Activated CD4-positive, alpha-beta T cell treated with anti-CD3 and anti-CD28 coated beads for 36 hours (primary cell): Measurements from ENCODE around the gene BTC. TPM values are rescaled to one million over a fixed set of nuclear protein-coding genes. Genes with fewer than 3 reads are reported as not detected.
"Not testable (repeated sequence)": the region's sequence is repeated elsewhere in the genome, so short reads cannot be mapped to it uniquely, and the experiment has no call there.

Experiments used
- ATAC-seq: fragments of 200-7000 bp; cut with Tn5 transposase; one replicate; pipeline ENCODE4 v1.10.0; 2021; ENCODE audit warnings: mild to moderate bottlenecking, moderate library complexity
- CTCF ChIA-PET: fragments of 350-600 bp; sonication (Branson Sonifier 250); formaldehyde crosslinking; loops from one replicate; lab custom pipeline; 2021; ENCODE audit warnings: antibody characterized with exemption; lab: Charles Lee
- POLR2A ChIA-PET: fragments of 350-600 bp; sonication (Branson Sonifier 250); formaldehyde crosslinking; loops from one replicate; lab custom pipeline; 2021; ENCODE audit warnings: antibody characterized with exemption, inconsistent platforms; lab: Charles Lee
- DNase-seq: peaks from one replicate; pipeline ENCODE4 v3.0.0-alpha.2; 2020
- H3K27ac Mint-ChIP-seq: one replicate; pipeline ENCODE4 v1.8.0; 2021; ENCODE audit warnings: mixed read lengths
- H3K27me3 Mint-ChIP-seq: one replicate; pipeline ENCODE4 v1.8.0; 2021; ENCODE audit warnings: mixed read lengths
- H3K36me3 Mint-ChIP-seq: one replicate; pipeline ENCODE4 v1.8.0; 2021; ENCODE audit warnings: low read depth, mixed read lengths
- H3K4me1 Mint-ChIP-seq: one replicate; pipeline ENCODE4 v1.8.0; 2021; ENCODE audit warnings: mixed read lengths
- H3K4me3 Mint-ChIP-seq: one replicate; pipeline ENCODE4 v1.8.0; 2021; ENCODE audit warnings: mild to moderate bottlenecking, moderate library complexity, mixed read lengths
- H3K9me3 Mint-ChIP-seq: one replicate; pipeline ENCODE4 v1.8.0; 2021; ENCODE audit warnings: low read depth, mixed read lengths
- intact Hi-C, 2 experiments: fragments of 100-400 bp; cut with DNase I in 1 of 2; cut with micrococcal nuclease in 1 of 2; formaldehyde crosslinking; loops; one replicate each; pipeline versions ENCODE4 v1.14.2 to v1.15.1; 2022 to 2024; cut with DNase I, micrococcal nuclease
- total RNA-seq, 2 experiments: library from RNA; stranded (reverse); gene quantifications; one replicate each; pipeline ENCODE4 v1.2.3, GENCODE V29; 2021

Gene BTC, protein sequence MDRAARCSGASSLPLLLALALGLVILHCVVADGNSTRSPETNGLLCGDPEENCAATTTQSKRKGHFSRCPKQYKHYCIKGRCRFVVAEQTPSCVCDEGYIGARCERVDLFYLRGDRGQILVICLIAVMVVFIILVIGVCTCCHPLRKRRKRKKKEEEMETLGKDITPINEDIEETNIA
- not detected for total RNA-seq

DNA sequence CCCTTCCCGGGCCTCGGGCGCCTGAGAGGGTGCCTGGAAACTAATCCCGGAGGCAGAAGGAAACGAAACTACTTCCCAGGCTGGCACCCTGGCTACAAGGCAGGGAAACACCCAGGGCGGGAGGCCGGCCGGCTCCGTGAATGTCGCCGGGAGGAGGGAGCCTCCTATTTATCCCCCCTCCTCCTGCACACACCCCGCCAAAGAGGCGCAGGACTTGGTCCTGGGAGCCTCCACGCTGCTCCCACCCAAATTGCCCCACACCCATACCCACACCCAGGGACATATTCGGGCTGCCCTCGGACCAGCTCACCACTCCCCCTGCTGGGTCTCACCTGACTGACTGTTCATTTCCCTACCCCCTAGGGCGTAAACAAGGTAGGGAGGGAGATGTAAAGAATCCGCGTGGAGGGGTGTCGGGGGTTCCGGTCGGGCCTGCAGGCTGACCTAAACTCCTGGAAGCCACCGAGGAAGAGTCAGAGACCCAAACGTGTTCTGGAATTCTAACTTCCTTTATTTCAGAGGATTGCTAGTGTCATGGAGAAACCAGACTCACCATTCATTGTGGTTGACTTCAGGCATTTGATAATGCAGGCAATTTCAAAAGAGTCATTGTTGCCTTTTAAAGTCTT is at the start of gene BTC:
Gene BTC (minus strand): TSS at position 142 of the 629 bp plus-strand sequence. CDS start 198 bp downstream, outside the sequence.
- Mint-ChIP-seq H3K9me3 (no peaks in the 10 kb centered on the region), H3K27me3 (peaks cover 50% of the 10 kb centered on the region), H3K4me3 (no peak within 1 kb of the TSS), H3K4me1 (peaks cover 7% of the 10 kb centered on the region), H3K36me3 (no peaks in the 10 kb centered on the region), H3K27ac (no peak within 1 kb of the TSS)
- peak; percentile 17 for DNase-seq
- CTCF ChIA-PET: interaction anchor here (0.7 kb wide), 1 partner anchor 551 kb away, joined by 3 read pairs; no protein-coding TSS in a partner anchor
- peak; percentile 23 for ATAC-seq
- intact Hi-C loops: no loop called here
- POLR2A ChIA-PET: no interaction called here

DNA sequence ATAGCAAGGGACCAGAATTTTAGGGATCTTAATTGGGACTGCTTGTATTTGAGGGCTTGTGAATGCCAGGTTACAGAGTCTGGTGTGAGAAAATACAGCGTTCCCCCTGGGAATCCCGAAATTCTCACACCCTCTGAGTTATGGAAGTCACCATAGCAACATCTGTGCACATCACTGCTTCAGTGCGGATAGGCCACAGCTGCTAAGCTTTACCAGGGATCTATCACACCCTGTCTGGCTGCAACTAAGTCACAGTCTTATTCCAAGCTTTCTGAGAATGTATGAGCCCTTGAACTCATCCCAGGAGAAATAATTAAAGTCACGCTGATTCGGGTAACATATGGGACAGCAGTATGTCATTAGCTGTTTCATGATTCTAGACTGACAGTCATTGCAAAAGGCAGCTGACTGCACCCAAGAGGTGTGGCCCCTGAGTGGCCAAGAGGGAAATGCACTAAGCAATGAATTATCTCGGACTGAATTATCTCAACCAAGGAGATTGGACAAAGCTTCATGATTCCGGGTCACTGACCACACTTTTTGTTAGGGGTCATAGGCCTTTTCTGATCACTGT is 46.7 kb upstream of the BTC start:
- intact Hi-C loops: no loop called here
- Mint-ChIP-seq H3K4me3 (no peak overlapping the region), H3K27me3 (peaks cover 11% of the 10 kb centered on the region), H3K27ac (no peak overlapping the region), H3K9me3 (no peaks in the 10 kb centered on the region), H3K36me3 (no peaks in the 10 kb centered on the region), H3K4me1 (no peaks in the 10 kb centered on the region)
- DNase-seq: no peak
- ChIA-PET CTCF (no interaction called here), POLR2A (no interaction called here)
- no peak for ATAC-seq

DNA sequence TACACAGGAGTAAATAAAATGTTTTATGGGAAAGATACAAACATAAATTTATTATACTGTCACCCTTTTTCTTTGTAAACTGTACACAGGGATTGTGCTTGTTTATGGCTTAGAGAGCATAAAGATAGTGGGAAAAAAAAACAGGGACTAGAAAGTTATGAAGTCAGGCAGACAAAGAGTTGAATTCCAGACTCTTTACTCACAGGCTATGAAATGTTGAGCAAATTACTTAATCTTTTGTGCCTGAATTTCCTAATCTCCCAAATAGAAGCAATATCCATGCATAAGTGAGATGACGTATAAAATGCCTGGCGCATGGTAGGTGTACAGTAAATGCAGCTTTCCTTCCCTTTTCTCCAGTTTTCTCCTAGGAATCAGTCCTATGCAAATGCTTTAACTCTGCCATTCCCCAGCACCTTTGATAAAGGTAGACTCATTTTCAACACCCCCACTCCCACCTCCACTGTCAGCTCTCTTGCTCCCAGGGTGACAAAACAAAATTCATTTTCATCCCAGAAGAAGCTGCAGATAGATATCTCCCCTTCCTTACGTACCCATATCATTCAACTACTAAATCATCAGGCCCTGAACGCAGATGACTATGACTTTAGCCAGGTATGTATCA is 44.5 kb upstream of the BTC start:
- no peaks in the 10 kb centered on the region for H3K9me3 Mint-ChIP-seq
- peaks cover 7% of the 10 kb centered on the region for H3K27me3 Mint-ChIP-seq
- intact Hi-C loops: no loop called here
- H3K4me1 Mint-ChIP-seq: no peaks in the 10 kb centered on the region
- H3K36me3 Mint-ChIP-seq: no peaks in the 10 kb centered on the region
- ChIA-PET POLR2A (no interaction called here), CTCF (no interaction called here)
- no peak overlapping the region for H3K27ac Mint-ChIP-seq
- DNase-seq (no peak), ATAC-seq (no peak)
- no peak overlapping the region for H3K4me3 Mint-ChIP-seq

DNA sequence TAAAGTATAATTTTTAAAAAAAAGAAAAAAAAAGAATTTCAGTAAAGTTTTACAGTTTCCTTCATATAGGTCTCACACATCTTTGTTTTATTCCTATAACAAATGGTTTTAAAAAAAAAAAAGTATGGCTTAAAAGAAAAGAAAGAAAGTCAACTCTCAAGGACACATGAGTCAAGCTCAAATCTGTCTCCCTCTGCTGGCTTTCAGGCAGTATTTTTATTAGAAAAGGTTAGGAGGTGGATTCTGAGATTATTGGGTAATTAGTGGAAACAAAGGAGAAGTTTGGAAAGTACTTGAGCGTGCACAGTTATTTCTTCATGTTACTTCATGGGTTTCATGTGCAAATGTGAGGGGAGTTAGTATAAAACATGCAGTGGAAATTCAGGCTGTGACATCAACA is 36.6 kb upstream of the BTC start:
- ATAC-seq (no peak), DNase-seq (no peak)
- no peaks in the 10 kb centered on the region for H3K36me3 Mint-ChIP-seq
- peaks cover under 1% of the 10 kb centered on the region for H3K27me3 Mint-ChIP-seq
- no peak overlapping the region for H3K27ac Mint-ChIP-seq
- ChIA-PET CTCF (interaction anchor here (0.6 to 1.3 kb wide), 4 partner anchors 44 to 1397 kb away, joined by 3 to 4 read pairs (median 3); partner anchors contain the start of gene USO1), POLR2A (no interaction called here)
- no peaks in the 10 kb centered on the region for H3K4me1 Mint-ChIP-seq
- H3K4me3 Mint-ChIP-seq: no peak overlapping the region
- intact Hi-C loops: no loop called here
- H3K9me3 Mint-ChIP-seq: peaks cover 7% of the 10 kb centered on the region

DNA sequence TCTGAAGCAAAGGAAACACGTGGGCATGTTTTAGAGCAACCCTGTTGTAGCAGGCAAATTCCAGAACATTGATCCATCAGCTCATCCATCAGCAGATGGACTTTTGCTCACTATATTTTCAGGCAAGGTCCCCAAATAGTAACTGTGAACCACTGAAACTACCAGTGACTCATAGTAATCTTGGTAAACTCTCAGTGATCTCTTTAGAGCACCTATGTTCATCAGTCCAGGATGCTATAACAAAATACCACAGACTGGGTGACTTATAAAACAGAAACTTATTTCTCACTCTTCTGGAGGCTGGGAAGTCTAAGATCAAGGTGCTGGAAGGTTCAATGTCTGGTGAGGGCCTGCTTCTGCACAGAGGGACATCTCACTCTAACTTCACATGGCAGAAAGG is 28.9 kb upstream of the BTC start:
- no peak overlapping the region for H3K4me3 Mint-ChIP-seq
- POLR2A ChIA-PET: no interaction called here
- ATAC-seq (no peak), DNase-seq (no peak)
- H3K27me3 Mint-ChIP-seq: peaks cover 4% of the 10 kb centered on the region
- no peak overlapping the region for H3K27ac Mint-ChIP-seq
- no peaks in the 10 kb centered on the region for H3K36me3 Mint-ChIP-seq
- H3K9me3 Mint-ChIP-seq: no peaks in the 10 kb centered on the region
- intact Hi-C loops: no loop called here
- no peaks in the 10 kb centered on the region for H3K4me1 Mint-ChIP-seq
- CTCF ChIA-PET: no interaction called here

DNA sequence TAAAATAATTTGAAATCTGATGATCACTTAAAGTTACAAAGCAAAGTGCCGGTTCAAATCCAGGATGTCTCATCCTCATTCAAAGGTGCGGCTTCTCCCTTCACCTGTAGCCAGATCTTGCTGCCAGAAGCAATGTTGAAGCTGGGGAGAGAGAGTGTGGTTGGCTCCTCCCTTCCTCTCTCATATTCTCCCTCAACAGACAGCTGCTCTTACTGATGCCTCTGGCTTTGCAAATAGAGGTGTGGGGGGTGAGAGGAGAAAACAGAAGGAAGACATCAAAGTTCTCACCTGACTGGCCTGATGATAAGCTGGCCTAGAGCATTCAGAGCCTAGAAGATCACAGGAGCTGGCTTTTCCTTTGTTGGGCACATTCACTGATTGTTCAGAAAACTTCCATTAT is 28.3 kb upstream of the BTC start:
- Mint-ChIP-seq H3K27ac (no peak overlapping the region), H3K4me3 (no peak overlapping the region), H3K27me3 (peaks cover 4% of the 10 kb centered on the region), H3K36me3 (no peaks in the 10 kb centered on the region), H3K4me1 (no peaks in the 10 kb centered on the region), H3K9me3 (no peaks in the 10 kb centered on the region)
- DNase-seq (no peak), ATAC-seq (no peak)
- POLR2A ChIA-PET: no interaction called here
- intact Hi-C loops: no loop called here
- CTCF ChIA-PET: no interaction called here

DNA sequence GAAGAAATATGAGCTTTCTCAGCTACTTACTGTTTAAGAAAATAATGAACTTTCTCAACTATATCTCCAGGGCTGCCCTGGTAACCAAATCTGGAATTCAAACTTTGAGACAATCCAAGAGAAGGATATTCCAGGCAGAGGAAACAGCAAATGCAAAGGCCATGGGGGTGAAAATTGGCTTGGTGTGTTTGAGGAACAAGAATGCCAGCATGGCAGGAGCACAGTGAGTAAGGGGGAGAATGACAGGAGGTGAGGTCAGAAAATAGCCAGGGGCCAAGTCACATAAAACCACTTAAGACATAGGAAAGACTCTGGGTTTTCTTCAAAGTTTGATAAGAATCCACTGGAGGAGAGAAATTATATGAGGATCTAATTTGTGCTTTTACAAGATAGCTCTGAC is 27.2 kb upstream of the BTC start:
- H3K36me3 Mint-ChIP-seq: no peaks in the 10 kb centered on the region
- H3K4me1 Mint-ChIP-seq: no peaks in the 10 kb centered on the region
- peaks cover 4% of the 10 kb centered on the region for H3K27me3 Mint-ChIP-seq
- H3K9me3 Mint-ChIP-seq: no peaks in the 10 kb centered on the region
- H3K27ac Mint-ChIP-seq: no peak overlapping the region
- H3K4me3 Mint-ChIP-seq: no peak overlapping the region
- ChIA-PET POLR2A (no interaction called here), CTCF (interaction anchor here (0.6 kb wide), 1 partner anchor 1023 kb away, joined by 3 read pairs; no protein-coding TSS in a partner anchor)
- intact Hi-C loops: no loop called here
- DNase-seq (no peak), ATAC-seq (no peak)

DNA sequence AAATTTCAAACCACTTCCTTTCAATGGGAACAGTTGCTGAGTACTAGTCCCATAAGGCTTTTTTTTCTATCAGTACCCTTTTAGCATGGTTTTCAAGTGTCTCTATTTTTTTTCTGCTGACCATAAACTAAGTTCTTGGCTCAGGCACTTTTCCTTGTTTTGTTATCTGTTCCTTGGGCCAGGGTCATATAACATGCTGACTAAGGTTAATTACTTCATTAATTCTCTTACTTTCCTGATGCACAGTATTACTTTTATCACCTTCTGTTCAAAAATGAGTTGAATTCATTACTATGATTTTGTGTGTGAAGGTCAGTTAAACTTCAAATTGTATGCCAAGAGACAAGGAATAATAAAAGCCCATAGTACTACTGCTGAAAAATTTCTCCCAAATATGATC is 19.7 kb upstream of the BTC start:
- Mint-ChIP-seq H3K4me1 (no peaks in the 10 kb centered on the region), H3K36me3 (no peaks in the 10 kb centered on the region), H3K4me3 (no peak overlapping the region), H3K27me3 (peaks cover 4% of the 10 kb centered on the region), H3K27ac (no peak overlapping the region), H3K9me3 (peaks cover 2% of the 10 kb centered on the region)
- no peak for DNase-seq
- CTCF ChIA-PET: no interaction called here
- ATAC-seq: no peak
- POLR2A ChIA-PET: no interaction called here
- intact Hi-C loops: no loop called here

DNA sequence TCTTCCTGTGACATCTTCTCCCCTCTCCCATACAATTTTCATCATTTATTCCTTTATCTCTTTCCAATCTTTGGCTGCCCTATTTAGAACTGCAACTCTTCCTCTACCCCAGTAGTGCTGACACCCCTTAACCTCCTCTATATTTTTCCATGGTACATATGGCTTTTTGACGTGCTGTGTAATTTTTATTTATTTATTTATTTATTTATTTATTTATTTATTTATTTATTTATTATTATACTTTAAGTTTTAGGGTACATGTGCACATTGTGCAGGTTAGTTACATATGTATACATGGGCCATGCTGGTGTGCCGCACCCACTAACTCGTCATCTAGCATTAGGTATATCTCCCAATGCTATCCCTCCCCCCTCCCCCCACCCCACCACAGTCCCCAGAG is 17.7 kb upstream of the BTC start:
- POLR2A ChIA-PET, ATAC-seq, intact Hi-C loops: not testable (repeated sequence)

DNA sequence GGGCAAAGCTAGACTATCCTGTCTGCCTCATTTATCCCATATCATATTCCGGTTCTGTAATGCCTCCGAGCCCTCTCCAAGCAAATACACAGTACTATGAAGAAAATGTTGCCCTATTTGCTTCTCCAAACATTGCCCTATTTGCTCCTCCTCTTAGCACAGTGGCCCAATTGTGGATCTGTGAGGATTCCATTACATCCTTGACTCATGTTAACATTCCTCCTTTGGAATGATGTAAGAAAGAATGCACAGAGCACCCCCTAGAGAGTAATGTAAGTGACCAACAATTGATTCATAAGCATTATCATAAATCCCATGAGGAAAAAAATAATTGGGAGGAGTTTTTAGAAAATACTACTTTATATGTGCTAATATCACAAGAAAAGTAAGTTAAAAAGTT is 11.3 kb upstream of the BTC start:
- Mint-ChIP-seq H3K4me1 (no peaks in the 10 kb centered on the region), H3K27ac (no peak overlapping the region), H3K4me3 (no peak overlapping the region), H3K27me3 (peaks cover 7% of the 10 kb centered on the region), H3K9me3 (no peaks in the 10 kb centered on the region), H3K36me3 (no peaks in the 10 kb centered on the region)
- POLR2A ChIA-PET: no interaction called here
- intact Hi-C loops: no loop called here
- ATAC-seq: no peak
- DNase-seq: no peak
- CTCF ChIA-PET: no interaction called here

More for the DNA sequence above, 17.7 kb upstream of the BTC start:
- H3K36me3 Mint-ChIP-seq, H3K4me1 Mint-ChIP-seq, CTCF ChIA-PET, DNase-seq, H3K27ac Mint-ChIP-seq, H3K9me3 Mint-ChIP-seq, H3K27me3 Mint-ChIP-seq, H3K4me3 Mint-ChIP-seq: not testable (repeated sequence)

DNA sequence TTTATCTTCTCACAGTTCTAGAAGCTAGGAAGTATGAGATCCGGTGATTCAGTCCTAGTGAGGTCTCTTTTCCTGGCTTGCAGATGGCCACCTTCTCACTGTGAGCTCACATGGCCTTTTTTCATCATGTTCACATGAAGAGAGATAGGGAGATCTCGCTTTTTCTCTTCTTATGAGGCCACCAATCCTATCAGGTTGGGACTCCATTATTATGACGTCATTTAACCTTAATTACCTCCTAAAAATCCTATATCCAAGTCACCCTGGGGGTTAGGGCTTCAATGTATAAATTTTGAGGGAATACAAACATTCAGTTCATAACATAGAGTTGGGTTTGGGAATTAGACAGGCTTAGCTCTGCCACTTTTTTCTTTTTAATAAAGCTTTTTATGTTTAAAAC is 6.0 kb upstream of the BTC start:
- intact Hi-C loops: no loop called here
- peaks cover 16% of the 10 kb centered on the region for H3K27me3 Mint-ChIP-seq
- H3K9me3 Mint-ChIP-seq: no peaks in the 10 kb centered on the region
- no peak overlapping the region for H3K27ac Mint-ChIP-seq
- H3K36me3 Mint-ChIP-seq: no peaks in the 10 kb centered on the region
- ChIA-PET POLR2A (no interaction called here), CTCF (no interaction called here)
- H3K4me3 Mint-ChIP-seq: no peak overlapping the region
- DNase-seq (no peak), ATAC-seq (no peak)
- no peaks in the 10 kb centered on the region for H3K4me1 Mint-ChIP-seq

DNA sequence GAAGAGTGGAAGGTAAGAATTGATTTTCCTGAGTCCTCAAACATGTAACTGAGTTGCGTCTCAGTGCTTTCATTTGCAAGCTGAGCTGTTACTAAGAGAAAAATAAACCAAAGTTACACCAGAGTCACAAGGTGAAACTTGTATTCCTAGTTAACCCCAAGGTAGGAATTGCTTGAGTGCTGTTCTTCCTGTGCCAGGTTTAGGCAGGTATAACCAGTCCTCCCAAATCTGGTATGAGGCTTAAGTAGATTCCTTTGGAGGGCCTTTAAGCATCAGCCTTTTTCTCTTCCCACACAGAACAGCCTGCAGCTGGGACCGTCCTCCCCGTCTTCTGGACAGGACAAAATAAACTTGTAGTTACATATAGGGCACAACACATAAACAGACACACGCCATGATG is 2.3 kb upstream of the BTC start:
- H3K36me3 Mint-ChIP-seq: no peaks in the 10 kb centered on the region
- ChIA-PET CTCF (no interaction called here), POLR2A (no interaction called here)
- H3K27ac Mint-ChIP-seq: no peak overlapping the region
- no peak overlapping the region for H3K4me3 Mint-ChIP-seq
- H3K4me1 Mint-ChIP-seq: peaks cover 7% of the 10 kb centered on the region
- peaks cover 41% of the 10 kb centered on the region for H3K27me3 Mint-ChIP-seq
- DNase-seq (no peak), ATAC-seq (no peak)
- no peaks in the 10 kb centered on the region for H3K9me3 Mint-ChIP-seq
- intact Hi-C loops: no loop called here
